ENCODE data around the gene HTT-AS. TPM values are rescaled to one million over a fixed set of nuclear protein-coding genes. Genes with fewer than 3 reads are reported as not detected.

Gene HTT-AS
- total RNA-seq, 4 donors from 2014 or later: not detected

GRCh38 chr4:3067473-3068001 is 6.8 kb downstream of the HTT-AS start:
- DNase-seq (ENCODE audit: low spot score in 2 of 2): no peak
- TF ChIP-seq POLR2A (IDR thresholded peaks at IDR 0.05): no peak
- 90% methylated on average over 6 of the region's 6 CpGs for WGBS
- Histone ChIP-seq H3K27me3 (no peaks in the 10 kb centered on the region), H3K4me1 (no peaks in the 10 kb centered on the region), H3K4me3 (no peak overlapping the region), H3K9me3 (no peaks in the 10 kb centered on the region), H3K36me3 (no peaks in the 10 kb centered on the region), H3K27ac (no peak overlapping the region)

DNA sequence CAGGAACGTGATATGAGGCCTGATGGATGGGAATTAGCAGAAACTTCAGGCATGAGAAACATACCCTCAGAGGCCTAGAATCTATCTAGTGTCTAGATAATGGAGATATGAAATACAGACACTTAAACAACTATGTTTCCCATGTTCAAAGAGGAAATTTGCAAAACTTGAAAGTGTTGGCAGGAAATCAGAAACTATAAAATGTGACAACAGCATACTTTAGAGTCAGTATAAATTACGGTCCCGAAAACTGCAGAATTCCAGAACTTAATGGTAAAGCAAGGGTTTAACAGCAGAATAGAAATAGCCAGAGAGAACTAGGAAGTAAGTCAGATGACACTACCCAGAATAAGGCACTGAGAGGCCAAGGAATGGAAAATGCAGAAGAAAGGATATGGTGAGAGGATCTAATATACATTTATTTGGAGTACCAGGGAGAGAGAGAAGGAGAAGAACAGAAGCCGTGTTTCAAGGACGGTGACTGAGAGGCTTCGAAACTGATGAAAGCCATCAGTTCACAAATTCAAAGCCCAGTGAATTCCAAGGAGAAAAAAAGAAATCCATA is 7.4 kb downstream of the HTT-AS start:
- no peak overlapping the region for H3K27ac ChIP-seq
- no peak overlapping the region for H3K4me3 ChIP-seq
- H3K4me1 ChIP-seq: no peaks in the 10 kb centered on the region
- H3K27me3 ChIP-seq: no peaks in the 10 kb centered on the region
- WGBS: 76% methylated on average over 6 of the region's 6 CpGs
- TF ChIP-seq POLR2A (IDR thresholded peaks at IDR 0.05) (no peak), EP300 (IDR thresholded peaks at IDR 0.05) (no peak), POLR2AphosphoS5 (IDR thresholded peaks at IDR 0.05) (no peak)
- TF ChIP-seq, protein P1, sequence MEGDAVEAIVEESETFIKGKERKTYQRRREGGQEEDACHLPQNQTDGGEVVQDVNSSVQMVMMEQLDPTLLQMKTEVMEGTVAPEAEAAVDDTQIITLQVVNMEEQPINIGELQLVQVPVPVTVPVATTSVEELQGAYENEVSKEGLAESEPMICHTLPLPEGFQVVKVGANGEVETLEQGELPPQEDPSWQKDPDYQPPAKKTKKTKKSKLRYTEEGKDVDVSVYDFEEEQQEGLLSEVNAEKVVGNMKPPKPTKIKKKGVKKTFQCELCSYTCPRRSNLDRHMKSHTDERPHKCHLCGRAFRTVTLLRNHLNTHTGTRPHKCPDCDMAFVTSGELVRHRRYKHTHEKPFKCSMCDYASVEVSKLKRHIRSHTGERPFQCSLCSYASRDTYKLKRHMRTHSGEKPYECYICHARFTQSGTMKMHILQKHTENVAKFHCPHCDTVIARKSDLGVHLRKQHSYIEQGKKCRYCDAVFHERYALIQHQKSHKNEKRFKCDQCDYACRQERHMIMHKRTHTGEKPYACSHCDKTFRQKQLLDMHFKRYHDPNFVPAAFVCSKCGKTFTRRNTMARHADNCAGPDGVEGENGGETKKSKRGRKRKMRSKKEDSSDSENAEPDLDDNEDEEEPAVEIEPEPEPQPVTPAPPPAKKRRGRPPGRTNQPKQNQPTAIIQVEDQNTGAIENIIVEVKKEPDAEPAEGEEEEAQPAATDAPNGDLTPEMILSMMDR (IDR thresholded peaks at IDR 0.05): no peak
- H3K9me3 ChIP-seq: no peaks in the 10 kb centered on the region
- H3K36me3 ChIP-seq: no peaks in the 10 kb centered on the region
- no peak for DNase-seq (ENCODE audit: low spot score in 2 of 2)

DNA sequence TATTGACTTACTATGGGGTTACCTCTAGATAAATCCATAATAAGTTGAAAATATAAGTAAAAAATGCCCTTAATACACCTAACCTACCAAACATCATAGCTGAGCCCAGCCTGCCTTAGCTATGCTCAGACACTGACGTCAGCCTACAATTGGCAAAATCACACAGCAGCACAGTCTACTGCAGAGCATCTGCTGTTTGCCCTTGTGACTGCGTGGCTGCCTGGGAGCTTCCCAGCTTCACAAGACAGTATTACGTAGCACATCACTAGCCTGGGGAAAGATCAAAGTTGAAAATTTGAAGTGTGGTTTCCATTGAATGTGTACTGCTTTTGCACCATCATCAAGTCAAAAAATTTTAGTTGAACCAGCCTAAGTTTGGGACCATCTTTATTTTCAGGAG is 8.8 kb downstream of the HTT-AS start:
- H3K27ac ChIP-seq: no peak overlapping the region
- no peaks in the 10 kb centered on the region for H3K4me1 ChIP-seq
- DNase-seq (ENCODE audit: low spot score in 2 of 2): no peak
- no peaks in the 10 kb centered on the region for H3K27me3 ChIP-seq
- no peak overlapping the region for H3K4me3 ChIP-seq
- no peaks in the 10 kb centered on the region for H3K9me3 ChIP-seq
- TF ChIP-seq, protein P1 (IDR thresholded peaks at IDR 0.05): no peak
- TF ChIP-seq EP300 (IDR thresholded peaks at IDR 0.05): no peak
- TF ChIP-seq POLR2AphosphoS5 (IDR thresholded peaks at IDR 0.05): no peak
- TF ChIP-seq POLR2A (IDR thresholded peaks at IDR 0.05): no peak
- WGBS: 88% methylated on average over 3 of the region's 3 CpGs
- H3K36me3 ChIP-seq: no peaks in the 10 kb centered on the region

- no peak overlapping the region for H3K4me3 ChIP-seq
- no peak for TF ChIP-seq POLR2A (IDR thresholded peaks at IDR 0.05)
- no peak for TF ChIP-seq POLR2AphosphoS5 (IDR thresholded peaks at IDR 0.05)
- TF ChIP-seq, protein P1 (IDR thresholded peaks at IDR 0.05): no peak
- TF ChIP-seq EP300 (IDR thresholded peaks at IDR 0.05): no peak
- no peaks in the 10 kb centered on the region for H3K4me1 ChIP-seq
- no peak overlapping the region for H3K27ac ChIP-seq
- no peaks in the 10 kb centered on the region for H3K36me3 ChIP-seq
- no peak for DNase-seq (ENCODE audit: low spot score in 2 of 2)
- no peaks in the 10 kb centered on the region for H3K27me3 ChIP-seq
- WGBS: 87% methylated on average over 12 of the region's 12 CpGs
- H3K9me3 ChIP-seq: no peaks in the 10 kb centered on the region
Observed at GRCh38 chr4:3062471-3062870, 11.9 kb downstream of the HTT-AS start.

DNA sequence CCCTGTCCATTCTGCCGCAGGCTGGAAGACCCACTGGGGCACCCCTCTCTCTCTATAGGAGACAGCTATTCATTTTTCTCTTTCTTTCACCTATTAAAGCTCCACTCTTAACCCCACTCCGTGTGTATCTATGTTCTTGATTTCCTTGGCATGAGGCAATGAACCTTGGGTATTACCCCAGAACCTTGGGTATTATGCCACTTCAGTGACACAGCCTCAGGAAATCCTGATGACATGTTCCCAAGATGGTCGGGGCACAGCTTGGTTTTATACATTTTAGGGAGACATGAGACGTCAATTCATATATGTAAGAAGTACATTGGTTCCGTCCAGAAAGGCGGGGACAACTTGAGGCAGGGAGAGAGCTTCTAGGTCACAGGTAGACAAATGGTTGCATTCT is 13.4 kb downstream of the HTT-AS start:
- 92% methylated on average over 6 of the region's 6 CpGs for WGBS
- no peak for TF ChIP-seq POLR2A (IDR thresholded peaks at IDR 0.05)
- TF ChIP-seq EP300 (IDR thresholded peaks at IDR 0.05): no peak
- TF ChIP-seq, protein P1 (IDR thresholded peaks at IDR 0.05): no peak
- TF ChIP-seq POLR2AphosphoS5 (IDR thresholded peaks at IDR 0.05): no peak
- no peak for DNase-seq (ENCODE audit: low spot score in 2 of 2)

GRCh38 chr4:3059943-3060342 is 14.4 kb downstream of the HTT-AS start:
- Histone ChIP-seq H3K36me3 (peaks cover 3% of the 10 kb centered on the region), H3K4me1 (no peaks in the 10 kb centered on the region), H3K27me3 (no peaks in the 10 kb centered on the region), H3K9me3 (no peaks in the 10 kb centered on the region), H3K27ac (no peak overlapping the region), H3K4me3 (no peak overlapping the region)
- no peak for DNase-seq (ENCODE audit: low spot score in 2 of 2)
- 90% methylated on average over 6 of the region's 6 CpGs for WGBS
- no peak for TF ChIP-seq POLR2A (IDR thresholded peaks at IDR 0.05)
- no peak for TF ChIP-seq EP300 (IDR thresholded peaks at IDR 0.05)
- TF ChIP-seq POLR2AphosphoS5 (IDR thresholded peaks at IDR 0.05): no peak
- TF ChIP-seq, protein P1 (IDR thresholded peaks at IDR 0.05): no peak

More for the DNA sequence above, 13.4 kb downstream of the HTT-AS start:
- H3K36me3 ChIP-seq: peaks cover 1% of the 10 kb centered on the region
- no peaks in the 10 kb centered on the region for H3K9me3 ChIP-seq
- H3K4me1 ChIP-seq: no peaks in the 10 kb centered on the region
- no peak overlapping the region for H3K4me3 ChIP-seq
- no peaks in the 10 kb centered on the region for H3K27me3 ChIP-seq
- H3K27ac ChIP-seq: no peak overlapping the region

Data from suprapubic skin (tissue), 4 donors.